Parathyroid adenoma (tissue), 2 donors: ENCODE data around the gene TMEM184B.

Source experiments
- H2AFZ ChIP-seq: fragments of 300-600 bp; sonication (generic); one replicate; pipeline ENCODE4 v1.7.0; 2017; ENCODE audit warnings: antibody characterized with exemption, mild to moderate bottlenecking
- H3K27ac ChIP-seq: fragments of 300-600 bp; sonication (generic); one replicate; pipeline ENCODE4 v1.7.0; 2017
- H3K27me3 ChIP-seq: fragments of 300-600 bp; sonication (generic); one replicate; pipeline ENCODE4 v1.7.0; 2017; ENCODE audit warnings: low read length; ENCODE audit not compliant: control insufficient read depth, insufficient read depth
- H3K36me3 ChIP-seq: fragments of 300-600 bp; sonication (generic); one replicate; pipeline ENCODE4 v1.7.0; 2017; ENCODE audit warnings: low read length; ENCODE audit not compliant: control insufficient read depth, insufficient read depth
- H3K4me1 ChIP-seq: fragments of 300-600 bp; sonication (generic); one replicate; pipeline ENCODE4 v1.7.0; 2017; ENCODE audit warnings: control low read depth
- H3K4me2 ChIP-seq: fragments of 300-600 bp; sonication (generic); one replicate; pipeline ENCODE4 v1.7.0; 2017; ENCODE audit warnings: low read length
- H3K4me3 ChIP-seq: fragments of 300-600 bp; sonication (generic); one replicate; pipeline ENCODE4 v1.7.0; 2017; ENCODE audit warnings: low read depth, low read length
- H3K79me2 ChIP-seq: fragments of 300-600 bp; sonication (generic); one replicate; pipeline ENCODE4 v1.7.0; 2017; ENCODE audit warnings: control low read depth
- H3K9ac ChIP-seq: fragments of 300-600 bp; sonication (generic); one replicate; pipeline ENCODE4 v1.7.0; 2017; ENCODE audit warnings: mild to moderate bottlenecking
- H3K9me3 ChIP-seq: fragments of 300-600 bp; sonication (generic); one replicate; pipeline ENCODE4 v1.7.0; 2017; ENCODE audit warnings: low read length; ENCODE audit not compliant: control insufficient read depth
- TF ChIP-seq, protein P1 (sequence below): fragments of 300-600 bp; sonication (generic); IDR thresholded peaks from one replicate; pipeline ENCODE4 v1.7.0; 2017; ENCODE audit warnings: antibody characterized with exemption, mild to moderate bottlenecking
- donor health status: primary hyperparathyroidism.

The TMEM184B gene

DNA sequence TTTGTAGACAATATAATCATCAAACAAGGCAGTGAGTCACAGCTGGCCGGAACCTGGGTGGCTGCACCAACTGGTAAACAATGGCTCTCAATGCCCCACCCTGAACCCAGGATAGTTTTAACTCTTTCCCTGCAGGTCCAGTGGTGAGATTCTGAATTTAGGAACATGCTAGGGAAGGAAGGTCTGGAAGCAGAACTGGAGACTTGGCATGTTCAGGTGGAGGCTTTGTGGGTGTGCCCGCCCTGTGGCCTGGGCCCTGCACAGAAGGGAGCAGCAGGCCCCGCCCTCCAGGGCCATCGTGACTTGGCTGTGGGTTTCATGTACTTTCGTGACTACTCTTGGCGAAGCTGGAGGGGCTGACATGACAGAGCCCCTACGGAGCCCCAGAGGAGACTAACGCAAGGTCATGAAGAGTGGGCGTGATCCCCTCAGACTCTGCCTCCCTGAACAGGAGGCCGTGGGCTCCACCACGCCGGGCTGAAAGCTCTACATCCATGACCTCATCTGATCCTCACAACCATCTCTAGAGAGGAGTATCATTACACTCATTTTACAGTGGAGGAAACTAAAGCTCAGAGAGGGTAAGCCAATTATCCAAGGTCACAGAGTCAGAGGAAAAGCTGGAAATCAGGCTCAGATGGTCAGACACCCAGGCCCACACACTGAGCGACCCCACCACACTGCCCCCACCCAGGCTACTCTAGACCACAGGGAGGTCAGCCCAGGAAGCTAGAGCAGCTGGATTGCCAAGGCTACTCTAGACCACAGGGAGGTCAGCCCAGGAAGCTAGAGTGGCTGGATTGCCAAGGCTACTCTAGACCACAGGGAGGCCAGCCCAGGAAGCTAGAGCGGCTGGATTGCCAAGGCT is 43.7 kb downstream of the TMEM184B start:
- Histone ChIP-seq H3K27ac (peak overlapping the region; percentile 24), H3K9ac (no peak overlapping the region), H2AFZ (no peak overlapping the region), H3K9me3 (no peaks in the 10 kb centered on the region), H3K36me3 (no peaks in the 10 kb centered on the region), H3K27me3 (no peaks in the 10 kb centered on the region), H3K4me3 (no peak overlapping the region), H3K79me2 (no peaks in the 10 kb centered on the region), H3K4me2 (no peak overlapping the region), H3K4me1 (no peaks in the 10 kb centered on the region)
- TF ChIP-seq, protein P1, sequence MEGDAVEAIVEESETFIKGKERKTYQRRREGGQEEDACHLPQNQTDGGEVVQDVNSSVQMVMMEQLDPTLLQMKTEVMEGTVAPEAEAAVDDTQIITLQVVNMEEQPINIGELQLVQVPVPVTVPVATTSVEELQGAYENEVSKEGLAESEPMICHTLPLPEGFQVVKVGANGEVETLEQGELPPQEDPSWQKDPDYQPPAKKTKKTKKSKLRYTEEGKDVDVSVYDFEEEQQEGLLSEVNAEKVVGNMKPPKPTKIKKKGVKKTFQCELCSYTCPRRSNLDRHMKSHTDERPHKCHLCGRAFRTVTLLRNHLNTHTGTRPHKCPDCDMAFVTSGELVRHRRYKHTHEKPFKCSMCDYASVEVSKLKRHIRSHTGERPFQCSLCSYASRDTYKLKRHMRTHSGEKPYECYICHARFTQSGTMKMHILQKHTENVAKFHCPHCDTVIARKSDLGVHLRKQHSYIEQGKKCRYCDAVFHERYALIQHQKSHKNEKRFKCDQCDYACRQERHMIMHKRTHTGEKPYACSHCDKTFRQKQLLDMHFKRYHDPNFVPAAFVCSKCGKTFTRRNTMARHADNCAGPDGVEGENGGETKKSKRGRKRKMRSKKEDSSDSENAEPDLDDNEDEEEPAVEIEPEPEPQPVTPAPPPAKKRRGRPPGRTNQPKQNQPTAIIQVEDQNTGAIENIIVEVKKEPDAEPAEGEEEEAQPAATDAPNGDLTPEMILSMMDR = no peak

DNA sequence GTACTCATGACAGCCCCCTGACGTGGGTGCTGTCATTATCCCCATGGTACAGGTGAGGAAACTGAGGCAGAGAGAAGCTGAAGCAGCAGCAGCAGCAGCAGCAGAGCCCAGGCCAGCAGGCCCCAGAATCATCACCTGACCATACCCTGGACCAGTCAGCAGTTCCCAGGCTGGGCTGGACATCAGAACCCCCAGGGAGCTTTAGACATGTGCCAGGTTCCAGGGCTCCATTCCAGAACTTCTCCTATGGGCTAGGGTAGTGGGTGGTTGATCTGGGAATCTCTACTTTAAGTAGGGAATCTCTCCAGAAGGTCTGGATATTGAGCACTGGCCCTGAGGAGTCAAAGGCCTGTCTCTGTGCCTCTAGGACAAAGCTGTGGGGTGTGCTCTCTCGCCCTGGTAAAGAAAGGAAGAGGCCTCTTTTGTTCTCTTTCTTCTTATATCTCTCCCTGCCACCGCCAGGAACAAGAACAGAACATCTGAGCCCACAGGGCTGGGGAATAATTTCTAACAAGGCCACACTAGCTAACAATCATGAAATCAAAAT is 44.4 kb downstream of the TMEM184B start:
- Histone ChIP-seq H3K9me3 (no peaks in the 10 kb centered on the region), H3K9ac (no peak overlapping the region), H3K36me3 (no peaks in the 10 kb centered on the region), H3K27ac (no peak overlapping the region), H3K4me2 (no peak overlapping the region), H3K4me1 (no peaks in the 10 kb centered on the region), H3K27me3 (no peaks in the 10 kb centered on the region), H2AFZ (no peak overlapping the region), H3K4me3 (no peak overlapping the region), H3K79me2 (no peaks in the 10 kb centered on the region)
- TF ChIP-seq, protein P1 = no peak

DNA sequence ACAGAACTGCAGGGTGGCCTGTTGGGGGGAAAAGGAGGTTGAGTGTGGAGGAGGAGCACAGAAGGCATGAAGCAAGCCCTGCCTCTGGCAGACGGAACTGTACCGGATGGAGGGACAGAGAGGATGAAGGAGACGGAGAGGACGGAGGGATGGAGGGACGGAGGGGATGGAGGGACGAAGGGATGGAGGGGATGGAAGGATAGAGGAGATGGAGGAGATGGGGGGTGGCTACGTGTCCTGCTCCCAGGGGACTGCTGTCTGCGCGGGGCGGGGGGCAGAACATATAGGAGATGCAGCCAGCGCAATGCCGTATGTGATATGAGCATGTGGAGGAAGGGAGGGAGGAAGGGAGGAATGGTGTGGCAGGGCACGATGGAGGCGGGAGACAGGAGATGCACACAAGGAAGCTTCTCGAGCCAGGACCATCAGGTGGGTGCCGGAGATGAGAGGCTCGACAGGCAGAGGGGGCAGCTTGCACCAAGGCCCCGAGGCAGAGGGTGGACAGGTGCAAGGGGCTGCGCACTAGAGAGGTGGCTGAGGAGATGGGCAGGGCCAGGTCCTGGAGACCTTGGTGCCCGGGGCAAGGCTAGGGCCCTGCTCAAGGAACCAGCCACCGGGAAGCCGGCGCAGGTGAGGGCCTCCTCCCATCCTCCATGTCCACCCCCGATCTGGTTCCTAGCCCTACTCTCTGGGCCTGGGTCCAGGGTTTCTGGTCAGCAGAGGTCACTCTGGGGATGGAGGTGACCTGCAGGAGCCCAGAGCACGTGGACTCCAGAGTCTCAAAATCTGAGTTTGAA is 45.8 kb downstream of the TMEM184B start:
- Histone ChIP-seq H2AFZ (no peak overlapping the region), H3K36me3 (no peaks in the 10 kb centered on the region), H3K27ac (no peak overlapping the region)

DNA sequence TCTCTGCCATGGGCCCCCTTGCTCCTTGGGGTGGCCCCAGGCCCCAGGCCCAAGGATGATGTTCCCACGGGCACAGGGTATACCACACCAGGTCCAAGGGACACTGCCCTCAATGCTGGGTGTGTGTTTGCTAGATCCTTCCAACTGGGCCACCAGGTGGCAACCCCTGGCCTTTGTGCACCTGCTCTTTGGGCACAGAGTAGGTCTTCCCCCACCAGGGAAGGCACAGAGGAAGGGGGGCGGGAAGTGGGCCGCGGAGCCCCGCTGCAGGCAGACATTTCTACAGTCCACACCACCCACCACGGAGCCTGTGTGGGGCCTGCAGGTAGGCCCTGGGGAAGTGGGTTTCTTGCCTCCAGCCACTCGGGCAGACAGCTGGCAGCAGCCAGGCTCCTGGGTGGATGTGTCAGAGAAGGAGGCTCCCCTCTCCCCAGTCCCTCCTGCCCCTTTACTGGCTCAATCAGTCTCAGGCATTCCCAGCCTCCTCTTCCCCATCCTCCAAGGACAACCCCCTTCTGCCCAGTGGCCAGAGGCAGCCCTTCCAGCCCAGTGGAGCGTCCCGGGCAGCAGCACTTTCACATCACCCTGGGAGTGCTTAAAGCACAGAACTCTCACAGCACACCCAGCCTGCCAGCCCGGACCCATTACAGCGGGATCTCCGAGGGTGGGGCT is 49.4 kb downstream of the TMEM184B start:
- Histone ChIP-seq H2AFZ (no peak overlapping the region), H3K27me3 (no peaks in the 10 kb centered on the region), H3K27ac (no peak overlapping the region), H3K79me2 (no peaks in the 10 kb centered on the region), H3K9me3 (no peaks in the 10 kb centered on the region), H3K4me1 (no peaks in the 10 kb centered on the region), H3K36me3 (no peaks in the 10 kb centered on the region), H3K4me2 (no peak overlapping the region), H3K9ac (no peak overlapping the region), H3K4me3 (no peak overlapping the region)
- TF ChIP-seq, protein P1 = no peak

More for the DNA sequence above, 45.8 kb downstream of the TMEM184B start:
- no peak overlapping the region for H3K9ac ChIP-seq
- no peaks in the 10 kb centered on the region for H3K4me1 ChIP-seq
- H3K4me2 ChIP-seq = no peak overlapping the region
- no peak overlapping the region for H3K4me3 ChIP-seq
- no peaks in the 10 kb centered on the region for H3K27me3 ChIP-seq
- no peaks in the 10 kb centered on the region for H3K79me2 ChIP-seq
- no peaks in the 10 kb centered on the region for H3K9me3 ChIP-seq
- TF ChIP-seq, protein P1 = no peak
